ENCODE data around the gene MUC2. TPM values are rescaled to one million over a fixed set of nuclear protein-coding genes. Genes with fewer than 3 reads are reported as not detected.

Gene MUC2
- total RNA-seq, 1 donor from 2014 or later = not detected

- no peak overlapping the region for H3K4me3 Mint-ChIP-seq (ENCODE audit: unreplicated experiment)
These were observed 20.2 kb upstream of the MUC2 start for GRCh38 chr11:1054143-1055108.

GRCh38 chr11:1055109-1055703, 19.5 kb upstream of the MUC2 start:
- TF ChIP-seq CTCF (IDR thresholded peaks at IDR 0.05; ENCODE audit: partially characterized antibody, unreplicated experiment) = no peak
- no peak overlapping the region for H3K27ac Mint-ChIP-seq (ENCODE audit: unreplicated experiment)
- H3K4me1 Mint-ChIP-seq (ENCODE audit: low read depth, unreplicated experiment) = peaks cover 3% of the 10 kb centered on the region
- DNase-seq = no peak
- H3K4me3 Mint-ChIP-seq (ENCODE audit: unreplicated experiment) = no peak overlapping the region
- H3K36me3 Mint-ChIP-seq (ENCODE audit: unreplicated experiment) = peaks cover 5% of the 10 kb centered on the region
- peaks cover 5% of the 10 kb centered on the region for H3K27me3 Mint-ChIP-seq (ENCODE audit: unreplicated experiment)
- H3K9me3 Mint-ChIP-seq (ENCODE audit: unreplicated experiment) = peaks cover 2% of the 10 kb centered on the region

More at GRCh38 chr11:1054143-1055108, 20.2 kb upstream of the MUC2 start:
- peaks cover 2% of the 10 kb centered on the region for H3K9me3 Mint-ChIP-seq (ENCODE audit: unreplicated experiment)
- DNase-seq = no peak
- no peak overlapping the region for H3K27ac Mint-ChIP-seq (ENCODE audit: unreplicated experiment)
- peaks cover 3% of the 10 kb centered on the region for H3K4me1 Mint-ChIP-seq (ENCODE audit: low read depth, unreplicated experiment)
- no peak for TF ChIP-seq CTCF (IDR thresholded peaks at IDR 0.05; ENCODE audit: partially characterized antibody, unreplicated experiment)
- peaks cover 3% of the 10 kb centered on the region for H3K27me3 Mint-ChIP-seq (ENCODE audit: unreplicated experiment)
- peaks cover 5% of the 10 kb centered on the region for H3K36me3 Mint-ChIP-seq (ENCODE audit: unreplicated experiment)

GRCh38 chr11:1055990-1056771, 18.5 kb upstream of the MUC2 start:
- DNase-seq = peak; percentile 22
- no peak for TF ChIP-seq CTCF (IDR thresholded peaks at IDR 0.05; ENCODE audit: partially characterized antibody, unreplicated experiment)
- peaks cover 5% of the 10 kb centered on the region for H3K27me3 Mint-ChIP-seq (ENCODE audit: unreplicated experiment)
- H3K4me1 Mint-ChIP-seq (ENCODE audit: low read depth, unreplicated experiment) = peaks cover 3% of the 10 kb centered on the region
- no peak overlapping the region for H3K4me3 Mint-ChIP-seq (ENCODE audit: unreplicated experiment)
- peaks cover 5% of the 10 kb centered on the region for H3K36me3 Mint-ChIP-seq (ENCODE audit: unreplicated experiment)
- no peak overlapping the region for H3K27ac Mint-ChIP-seq (ENCODE audit: unreplicated experiment)
- peaks cover 2% of the 10 kb centered on the region for H3K9me3 Mint-ChIP-seq (ENCODE audit: unreplicated experiment)

GRCh38 chr11:1057806-1058205, 16.9 kb upstream of the MUC2 start:
- H3K27ac Mint-ChIP-seq (ENCODE audit: unreplicated experiment) = no peak overlapping the region
- no peak for TF ChIP-seq CTCF (IDR thresholded peaks at IDR 0.05; ENCODE audit: partially characterized antibody, unreplicated experiment)
- no peak for DNase-seq
- H3K27me3 Mint-ChIP-seq (ENCODE audit: unreplicated experiment) = peaks cover 5% of the 10 kb centered on the region
- H3K4me3 Mint-ChIP-seq (ENCODE audit: unreplicated experiment) = no peak overlapping the region
- peaks cover 2% of the 10 kb centered on the region for H3K9me3 Mint-ChIP-seq (ENCODE audit: unreplicated experiment)
- H3K4me1 Mint-ChIP-seq (ENCODE audit: low read depth, unreplicated experiment) = peaks cover 3% of the 10 kb centered on the region
- peaks cover 17% of the 10 kb centered on the region for H3K36me3 Mint-ChIP-seq (ENCODE audit: unreplicated experiment)
